ENCODE data around the gene SBNO2. TPM values are rescaled to one million over a fixed set of nuclear protein-coding genes. Genes with fewer than 3 reads are reported as not detected.
A peak's percentile ranks its signal among the peaks of the same experiment; 100 is the strongest.

SBNO2 gene
- total and polyA plus RNA-seq, 9 of the 15 experiments (the other 6 are each of a cell fraction or from before 2014, with no cell fraction given) = 0.01 to 46.2 (median 6.7) TPM

- TF ChIP-seq EP300 (IDR thresholded peaks at IDR 0.05; ENCODE audit: low read length) (no peak), RBBP5 (IDR thresholded peaks at IDR 0.05; ENCODE audit: borderline replicate concordance, insufficient read depth, low read length, poor library complexity, severe bottlenecking) (no peak), SP1 (CRISPR knock-in tag; IDR thresholded peaks at IDR 0.05) (peak; percentile 98), SRSF9 (IDR thresholded peaks at IDR 0.05; ENCODE audit: borderline replicate concordance, low read depth, low read length) (no peak), PHF20 (IDR thresholded peaks at IDR 0.05; ENCODE audit: partially characterized antibody) (peak; percentile 51), PRPF4 (IDR thresholded peaks at IDR 0.05; ENCODE audit: insufficient read depth, low read depth, low read length, poor library complexity, severe bottlenecking) (peak; percentile 72), SUPT5H (IDR thresholded peaks at IDR 0.05) (peak; percentile 93), ZBTB2 (IDR thresholded peaks at IDR 0.05) (0 out of 2 replicates have a peak, but pooled peaks have one; percentile 6), DACH1 (IDR thresholded peaks at IDR 0.05; ENCODE audit: partially characterized antibody) (no peak), ETV6 (IDR thresholded peaks at IDR 0.05; ENCODE audit: borderline replicate concordance in 1 of 2, low read depth in 2 of 2, low read length in 1 of 2) (no peak), ETV6 (CRISPR knock-in tag; IDR thresholded peaks at IDR 0.05; ENCODE audit: borderline replicate concordance) (0 out of 2 replicates have a peak, but pooled peaks have one; percentile 27), TSC22D4 (tag; IDR thresholded peaks at IDR 0.05) (no peak), HMBOX1 (IDR thresholded peaks at IDR 0.05) (no peak), ADNP (tag; IDR thresholded peaks at IDR 0.05) (no peak), NCOR1 (IDR thresholded peaks at IDR 0.05) (no peak), KDM2B (CRISPR knock-in tag; IDR thresholded peaks at IDR 0.05) (peak; percentile 78; the same call in 1 of the 2 replicates), POLR2AphosphoS5 (IDR thresholded peaks at IDR 0.05; ENCODE audit: control insufficient read depth, insufficient read depth, low read depth, low read length) (peak; percentile 90), DDX20 (tag; IDR thresholded peaks at IDR 0.05; ENCODE audit: low read depth) (no peak), BRF1 (IDR thresholded peaks at IDR 0.05; ENCODE audit: borderline replicate concordance, extremely low read depth, insufficient read length) (no peak), ZNF717 (CRISPR knock-in tag; IDR thresholded peaks at IDR 0.05) (no peak), CBX3 (IDR thresholded peaks at IDR 0.05; ENCODE audit: borderline replicate concordance in 1 of 2, low read length in 2 of 2) (peak in 1 of 2 experiments; percentile 8; a peak in 1 of 3 replicates), KAT8 (IDR thresholded peaks at IDR 0.05; ENCODE audit: low read depth) (no peak), TAF7 (tag; IDR thresholded peaks at IDR 0.05) (no peak), PYGO2 (tag; IDR thresholded peaks at IDR 0.05) (no peak), TAF1 (IDR thresholded peaks at IDR 0.05; ENCODE audit: control insufficient read depth, extremely low read depth, insufficient read depth, low read length, severe bottlenecking) (peak; percentile 96), ZBTB8A (IDR thresholded peaks at IDR 0.05; ENCODE audit: partially characterized antibody) (no peak), CHD2 (IDR thresholded peaks at IDR 0.05; ENCODE audit: low read depth, low read length) (peak; percentile 59), SMAD4 (CRISPR knock-in tag; conservative IDR thresholded peaks at IDR 0.05) (no peak)
Observed at GRCh38 chr19:1103708-1104310, 70.3 kb downstream of the SBNO2 start, which contains the start of gene GPX4 (continued).
